GM12864 (cell line): Measurements from ENCODE around the gene SUSD1.

Source experiments
- DNase-seq: peaks from one replicate; pipeline ENCODE4 v3.0.0-alpha.2; 2011; ENCODE audit warnings: low read depth
- H3K4me3 ChIP-seq: 2 replicates; pipeline ENCODE4 v1.5.1; 2011; ENCODE audit warnings: mild to moderate bottlenecking, low read depth, low read length, control low read depth
- CTCF ChIP-seq: IDR thresholded peaks from 2 replicates; pipeline ENCODE4 v1.5.1; 2011; ENCODE audit warnings: low read depth, mild to moderate bottlenecking, moderate library complexity, low read length, control low read depth, inconsistent platforms; ENCODE audit errors: missing control alignments

SUSD1 gene

GRCh38 chr9:112009656-112010055 lies 165.4 kb downstream of the SUSD1 start:
- H3K4me3 ChIP-seq = no peak overlapping the region
- DNase-seq = no peak
- TF ChIP-seq CTCF = no peak

GRCh38 chr9:112007575-112008240 lies 167.4 kb downstream of the SUSD1 start:
- no peak overlapping the region for H3K4me3 ChIP-seq
- no peak for TF ChIP-seq CTCF
- DNase-seq = no peak

DNA sequence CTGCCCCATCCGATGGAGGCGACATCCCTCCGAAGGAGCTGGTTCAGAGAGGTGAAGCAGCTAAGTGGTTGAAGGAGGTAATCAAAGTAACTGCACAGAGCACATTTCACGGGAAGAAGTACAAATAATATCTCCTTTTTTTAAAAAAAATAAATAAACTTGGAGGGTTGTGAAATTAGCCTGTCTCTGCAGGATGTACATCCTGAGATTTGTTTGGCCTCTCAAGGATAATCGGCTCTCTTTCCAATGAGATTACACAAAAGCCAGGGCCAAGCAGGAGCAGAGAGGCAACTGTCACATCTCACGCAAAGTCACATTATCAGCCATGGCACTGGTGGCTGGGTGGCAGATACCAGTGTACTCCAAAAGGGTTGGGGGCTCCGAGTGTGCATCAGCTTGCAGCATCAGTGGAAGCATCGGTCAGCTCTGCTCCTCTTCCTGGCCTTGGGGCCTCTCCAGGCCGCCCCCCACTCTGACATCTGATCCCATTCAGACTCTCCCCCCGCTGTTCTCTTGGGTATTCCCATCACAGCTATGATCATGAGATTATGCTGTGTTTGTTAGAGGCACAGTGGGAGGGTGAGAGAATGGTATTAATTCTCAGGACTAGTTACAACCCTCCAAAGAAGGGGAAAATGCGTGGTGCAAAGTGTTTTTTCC lies 168.6 kb downstream of the SUSD1 start:
- H3K4me3 ChIP-seq = no peak overlapping the region
- no peak for DNase-seq
- no peak for TF ChIP-seq CTCF

DNA sequence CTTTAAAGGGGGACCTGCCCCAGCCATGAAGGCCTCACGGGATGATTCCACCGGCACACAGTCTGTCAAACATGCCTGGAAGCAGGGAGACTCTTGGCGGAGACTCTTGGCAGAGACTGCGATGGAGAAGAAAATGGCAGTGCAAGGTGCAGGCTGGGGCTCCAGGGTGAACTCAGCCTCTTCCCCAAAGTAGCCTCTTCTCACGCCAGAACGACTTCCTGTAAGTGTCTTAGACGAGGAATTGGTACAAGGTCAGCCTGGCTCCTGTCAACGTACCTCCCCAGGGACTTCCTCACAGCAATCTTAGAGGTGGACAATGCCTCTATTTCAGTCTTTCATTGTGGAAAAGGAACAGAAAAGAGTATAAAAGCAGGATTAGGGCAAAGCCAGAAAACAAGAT lies 169.2 kb downstream of the SUSD1 start:
- H3K4me3 ChIP-seq = no peak overlapping the region
- DNase-seq = no peak
- TF ChIP-seq CTCF = no peak

GRCh38 chr9:112003538-112003937 lies 171.6 kb downstream of the SUSD1 start:
- no peak overlapping the region for H3K4me3 ChIP-seq
- TF ChIP-seq CTCF = no peak
- no peak for DNase-seq

DNA sequence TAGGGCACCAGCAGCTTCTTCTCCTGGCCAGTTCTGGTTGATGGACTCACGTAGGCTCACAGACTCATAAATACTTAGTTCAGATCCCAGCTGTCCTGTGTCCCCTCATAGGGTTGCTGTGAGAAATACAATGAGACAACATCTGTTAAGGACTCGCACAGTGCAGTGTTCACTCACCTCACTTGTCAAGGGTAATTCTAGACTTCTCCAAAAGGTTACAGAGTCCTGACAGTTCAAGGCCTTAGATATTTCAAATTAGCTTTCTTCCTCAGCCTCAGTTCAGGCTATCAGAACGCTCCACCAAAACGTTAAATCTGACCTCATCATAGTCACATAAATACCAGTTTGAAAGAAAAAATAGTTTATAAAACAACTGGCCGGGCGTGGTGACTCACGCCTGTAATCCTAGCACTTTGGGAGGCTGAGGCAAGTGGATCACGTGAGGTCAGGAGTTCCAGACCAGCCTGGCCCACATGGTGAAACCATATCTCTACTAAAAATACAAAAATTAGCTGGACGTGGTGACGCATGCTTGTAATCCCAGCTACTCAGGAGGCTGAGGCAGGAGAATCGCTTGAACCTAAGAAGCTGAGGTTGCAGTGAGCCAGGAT lies 172.1 kb downstream of the SUSD1 start:
- H3K4me3 ChIP-seq = no peak overlapping the region
- no peak for DNase-seq
- no peak for TF ChIP-seq CTCF
